Activated CD4-positive, CD25-positive, alpha-beta regulatory T cell (primary cell): ENCODE data around the gene MTRF1.
A peak's percentile ranks its signal among the peaks of the same experiment; 100 is the strongest.
"Not testable (repeated sequence)": the region's sequence is repeated elsewhere in the genome, so short reads cannot be mapped to it uniquely, and the experiment has no call there.

Source experiments
- DNase-seq, 4 experiments: peaks; one replicate each; lab custom pipeline; 2025; lab: John Stamatoyannopoulos, UW

MTRF1 gene

DNA sequence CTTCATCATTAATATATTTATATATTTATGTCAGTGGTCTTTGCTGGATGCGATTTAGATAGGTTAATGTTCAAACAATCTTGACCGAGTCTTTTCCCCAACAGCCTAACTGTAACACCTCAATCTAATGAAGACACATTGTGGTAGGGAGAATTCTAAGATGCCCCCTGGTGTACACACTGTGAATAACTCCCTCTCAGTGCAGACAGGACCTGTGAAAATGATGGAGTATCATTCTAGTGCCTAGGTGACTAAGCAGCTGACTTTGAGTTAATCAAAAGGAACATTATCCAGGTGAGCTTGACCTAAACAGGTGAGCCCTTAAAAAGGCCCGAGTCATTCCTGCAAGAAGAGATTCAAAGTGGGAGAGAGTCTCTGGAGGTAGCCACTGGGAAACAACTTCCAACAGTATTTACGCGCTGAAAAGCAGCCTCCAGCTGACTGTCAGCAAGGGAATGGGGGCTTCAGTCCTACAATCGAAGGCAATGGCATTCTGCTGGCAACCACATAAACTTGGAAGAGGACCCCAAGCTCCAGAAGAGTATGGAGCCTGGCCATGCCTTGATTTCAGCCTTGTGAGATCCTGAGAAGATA, 41.0 kb downstream of the MTRF1 start:
- DNase-seq: peak in 3 of 4 experiments; percentile 1 to 29 (median 9)

- no peak for DNase-seq
Observed at GRCh38 chr13:41220401-41220800, 43.0 kb downstream of the MTRF1 start.

DNA sequence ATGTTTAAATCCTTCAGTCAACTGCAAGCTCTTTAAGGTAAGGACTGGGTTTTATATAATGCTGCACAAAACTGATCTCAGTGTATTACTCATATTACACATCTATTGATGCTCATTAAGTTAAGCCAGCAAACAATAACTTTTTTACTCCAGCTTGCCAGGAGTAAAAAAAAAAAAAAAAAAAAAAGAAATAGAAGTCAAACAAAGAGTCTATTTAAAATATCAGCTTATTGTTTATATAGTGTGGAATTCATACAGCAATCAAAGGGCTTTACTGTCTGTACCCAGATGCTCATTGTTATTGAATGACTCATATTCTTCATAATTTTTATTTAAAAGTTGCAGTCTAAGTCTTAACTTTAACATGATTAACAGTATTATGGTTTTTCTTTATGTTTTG, 47.2 kb downstream of the MTRF1 start:
- no peak for DNase-seq

DNA sequence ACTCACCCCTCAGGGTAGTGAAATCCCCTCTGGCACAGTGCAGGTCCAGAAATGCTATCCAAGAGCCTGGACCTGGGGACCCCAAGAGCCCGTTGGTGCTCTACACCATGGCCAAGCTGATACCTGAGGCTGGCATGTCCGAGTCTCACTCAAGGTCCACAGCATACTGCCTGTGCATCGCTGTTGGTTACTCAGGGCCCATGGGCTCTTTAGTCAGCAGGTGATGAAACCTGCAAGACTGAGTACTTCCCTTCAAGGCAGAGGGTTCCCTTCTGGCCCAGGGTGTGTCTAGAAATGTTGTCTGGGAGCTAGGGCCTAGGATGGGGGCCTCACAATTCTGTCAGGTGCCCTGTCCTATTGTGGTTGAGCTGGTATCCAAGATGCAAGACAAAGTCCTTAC, 49.5 kb downstream of the MTRF1 start:
- no peak for DNase-seq

DNA sequence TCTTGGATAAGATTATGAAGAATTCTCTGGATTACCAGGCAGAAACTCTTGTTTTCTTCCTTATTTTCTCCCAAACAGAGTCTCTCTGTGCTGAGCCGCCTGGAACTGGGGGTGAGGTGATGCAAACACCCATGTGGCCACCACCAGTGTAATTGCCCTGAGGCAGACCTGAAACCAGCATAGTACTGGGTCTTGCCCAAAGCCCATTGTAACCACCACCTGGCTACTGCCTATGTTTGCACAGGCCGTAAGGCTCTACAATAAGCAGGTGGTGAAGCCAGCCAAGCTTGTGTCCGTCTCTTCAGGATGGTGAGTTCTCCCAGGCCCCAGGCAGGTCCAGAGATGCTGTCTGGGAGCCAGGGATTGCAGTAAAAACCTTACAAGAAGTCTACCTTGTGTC, 50.1 kb downstream of the MTRF1 start:
- no peak for DNase-seq

DNA sequence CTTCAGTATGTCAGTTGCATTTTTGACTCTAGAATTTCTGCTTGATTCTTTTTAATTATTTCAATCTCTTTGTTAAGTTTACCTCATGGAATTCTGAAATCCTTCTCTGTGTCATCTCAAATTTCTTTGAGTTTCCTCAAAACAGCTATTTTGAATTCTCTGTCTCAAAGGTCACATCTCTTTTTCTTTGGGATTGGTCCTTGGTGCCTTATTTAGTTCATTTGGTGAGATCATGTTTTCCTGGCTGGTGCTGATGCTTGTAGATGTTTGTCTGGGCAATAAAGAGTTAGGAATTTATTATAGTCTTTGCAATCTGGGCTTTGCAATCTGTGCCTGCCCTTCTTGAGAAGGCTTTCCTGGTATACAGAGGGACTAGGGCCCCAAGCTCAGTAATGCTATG, 50.5 kb downstream of the MTRF1 start:
- no peak for DNase-seq

GRCh38 chr13:41211062-41211461, 52.3 kb downstream of the MTRF1 start:
- no peak for DNase-seq

- DNase-seq: no peak
Observed at GRCh38 chr13:41206467-41206866, 56.9 kb downstream of the MTRF1 start.

DNA sequence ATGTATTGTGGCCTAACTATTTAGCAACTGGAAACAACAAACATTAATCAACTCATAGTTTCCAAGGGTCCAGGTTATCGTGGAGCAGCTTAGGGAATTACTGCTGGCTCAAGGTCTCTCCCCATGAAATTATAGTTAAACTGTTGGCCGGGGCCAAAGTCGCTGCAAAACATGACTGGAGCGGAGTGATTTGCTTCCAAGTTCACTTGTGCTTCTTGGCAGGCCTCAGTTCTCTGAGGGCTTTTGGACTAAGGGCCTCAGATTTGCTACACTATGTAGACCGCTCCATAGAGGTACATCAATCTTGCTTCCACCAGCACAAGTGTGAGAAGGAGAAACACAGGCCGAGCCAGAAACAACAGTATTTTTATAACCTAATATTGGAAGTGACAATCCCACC, 59.6 kb downstream of the MTRF1 start:
- no peak for DNase-seq

DNA sequence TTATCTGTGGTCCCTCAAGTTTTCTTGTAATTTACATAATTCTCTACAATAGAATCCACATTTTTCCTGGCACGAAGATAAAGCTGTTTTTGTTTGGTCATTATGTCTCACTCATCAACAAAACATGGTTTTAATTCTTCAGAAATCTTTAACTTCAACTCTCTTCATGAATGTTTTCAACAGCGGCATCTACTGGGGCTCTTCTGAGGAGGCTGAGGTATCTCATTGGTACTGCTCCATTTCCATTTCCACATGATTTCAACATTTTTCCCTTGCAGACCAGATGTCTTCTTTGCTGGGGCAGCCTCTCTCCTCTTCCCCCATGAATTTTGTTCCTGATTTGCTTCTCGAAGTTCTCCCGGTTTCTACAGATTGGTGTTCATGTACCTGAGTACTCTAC, 63.2 kb downstream of the MTRF1 start:
- no peak for DNase-seq

DNA sequence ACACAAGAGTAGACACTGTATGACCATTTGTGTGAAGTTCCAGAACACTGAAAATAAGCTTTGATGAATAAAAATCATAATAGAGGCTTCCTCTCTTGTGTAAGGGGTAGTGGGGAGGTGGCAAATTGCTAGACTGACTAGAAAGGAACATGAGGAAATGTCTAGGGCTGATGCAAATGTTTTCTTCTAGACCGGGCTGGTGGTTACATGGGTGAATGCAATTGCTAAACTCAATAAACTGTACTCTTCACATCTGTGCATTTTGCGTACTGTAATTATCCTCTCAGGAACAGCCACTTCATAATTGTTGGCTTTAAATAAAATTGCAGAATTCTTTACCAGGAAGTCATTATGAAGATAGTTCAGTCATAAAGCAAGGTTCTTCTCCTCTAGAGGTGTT, 63.9 kb downstream of the MTRF1 start:
- no peak for DNase-seq

GRCh38 chr13:41199079-41199478, 64.3 kb downstream of the MTRF1 start:
- no peak for DNase-seq

- no peak for DNase-seq
Observed at GRCh38 chr13:41196620-41197019, 66.8 kb downstream of the MTRF1 start.

GRCh38 chr13:41196011-41196410, 67.4 kb downstream of the MTRF1 start:
- no peak for DNase-seq

DNA sequence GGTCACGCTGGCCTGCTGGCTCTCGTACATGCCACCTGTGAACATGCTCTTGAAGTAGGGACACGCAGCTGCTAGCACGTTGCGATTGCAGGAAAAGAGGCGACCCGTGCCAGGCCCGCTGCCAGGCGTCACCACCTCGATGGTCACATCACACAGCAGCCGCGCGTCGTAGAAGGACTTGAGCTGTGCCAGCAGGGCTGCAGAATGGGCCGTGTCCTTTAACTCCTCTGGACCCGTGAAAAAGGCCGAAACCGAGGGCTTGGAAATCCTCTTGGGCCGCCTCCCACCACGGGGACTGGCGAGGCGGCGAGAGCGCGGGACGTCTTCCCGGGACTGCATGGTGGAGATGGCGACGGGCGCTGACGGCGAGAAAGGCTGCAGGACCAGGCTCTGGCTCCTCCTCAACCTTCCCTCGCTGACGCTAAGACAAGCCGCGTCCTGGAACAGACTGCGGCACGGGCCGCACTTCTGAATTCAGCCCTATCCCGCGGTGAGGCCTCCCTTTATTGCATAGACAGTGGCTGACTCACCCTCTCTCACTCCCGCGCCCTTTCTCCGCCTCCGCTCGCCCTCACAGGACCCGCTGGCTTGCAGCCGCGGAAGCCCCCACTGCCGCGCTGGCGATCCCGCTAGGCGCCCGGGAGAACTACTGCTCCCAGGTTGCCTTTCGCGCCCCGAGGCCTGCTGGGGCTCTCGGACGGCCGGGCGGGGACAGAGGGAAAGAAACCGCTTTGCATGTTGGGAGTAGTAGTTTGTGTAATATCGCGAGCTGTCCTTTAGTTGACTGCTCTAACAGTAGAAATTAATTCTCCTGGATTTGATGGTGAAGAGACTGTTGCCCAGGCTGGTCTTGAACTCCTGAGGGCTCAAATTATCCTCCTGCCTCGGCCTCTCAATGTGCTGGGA, 69.2 kb downstream of the MTRF1 start, which contains the start of gene KBTBD7:
Gene KBTBD7, minus strand, starts transcription at position 651 of the 906 bp plus-strand sequence. Its CDS starts 312 bp downstream, at position 339.
- peak; percentile 76 to 87 (median 81) for DNase-seq

GRCh38 chr13:41193469-41193868, 69.9 kb downstream of the MTRF1 start:
- no peak for DNase-seq

DNA sequence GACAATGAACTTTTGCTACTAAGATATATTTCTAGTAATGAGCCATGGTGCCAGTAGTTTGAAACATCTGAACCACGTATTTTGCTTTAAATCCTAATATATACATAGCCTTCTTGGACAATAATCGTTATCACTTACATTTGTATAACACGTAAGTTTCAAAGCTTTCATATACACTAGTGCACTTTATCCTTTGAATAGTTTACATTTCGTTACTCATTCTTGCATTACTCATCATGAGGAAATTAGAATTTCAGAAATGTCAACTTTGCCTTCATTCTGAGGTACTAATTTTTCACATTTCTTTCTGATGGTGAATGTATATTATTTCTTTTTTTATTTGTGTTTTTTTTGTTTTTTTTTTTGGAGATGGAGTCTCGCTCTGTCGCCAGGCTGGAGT, 74.8 kb downstream of the MTRF1 start:
- DNase-seq: no peak

DNA sequence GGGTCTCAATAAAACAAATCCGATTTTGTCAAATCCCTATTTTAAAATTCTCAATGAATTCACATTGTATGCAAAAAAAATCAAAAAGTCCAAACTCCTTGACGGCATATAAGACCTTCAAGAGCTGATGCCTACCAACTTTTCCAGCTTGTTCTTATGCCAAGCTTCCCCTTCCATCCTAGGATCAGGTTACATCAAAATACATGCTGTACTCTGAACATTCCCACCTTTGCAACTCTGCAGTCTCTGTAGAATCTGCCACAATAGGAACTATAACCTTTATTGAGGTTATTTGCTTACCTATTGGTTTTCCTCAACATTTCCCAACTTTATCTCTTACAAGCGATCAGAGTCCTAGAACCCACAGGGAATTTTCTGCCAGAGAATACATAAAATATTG, 76.9 kb downstream of the MTRF1 start:
- DNase-seq: no peak

GRCh38 chr13:41182231-41182630, 81.1 kb downstream of the MTRF1 start:
- no peak for DNase-seq

DNA sequence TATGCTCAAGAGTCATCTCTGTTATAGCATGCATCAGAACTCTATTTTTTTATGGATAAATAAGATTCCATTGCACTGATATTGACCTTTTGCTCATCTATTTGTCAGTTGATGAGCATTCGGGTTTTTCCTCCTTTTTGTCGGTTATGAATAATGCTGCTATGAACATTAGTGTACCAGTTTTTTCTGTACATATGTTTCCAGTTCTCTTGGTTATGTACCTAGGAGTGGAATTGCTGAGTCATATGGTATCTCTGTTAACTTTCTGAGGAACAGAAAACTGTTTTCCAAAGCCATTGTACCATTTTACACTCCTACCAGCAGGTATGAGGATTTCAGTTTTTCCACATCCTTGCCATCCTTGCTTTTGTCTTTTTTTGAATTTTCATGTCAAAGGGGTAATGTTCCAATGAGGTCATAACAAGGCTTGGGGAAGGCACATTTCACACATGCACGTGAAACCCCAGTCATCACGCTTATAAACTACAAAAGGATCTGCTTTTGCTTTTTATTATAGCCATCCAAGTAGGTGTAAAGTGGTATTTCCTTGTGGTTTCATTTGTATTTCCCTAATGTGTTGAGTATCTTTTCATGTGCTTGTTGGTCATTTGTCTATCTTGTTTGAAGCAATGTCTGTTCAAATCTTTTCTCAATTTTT, 83.7 kb downstream of the MTRF1 start:
- no peak for DNase-seq

- no peak for DNase-seq
Observed at GRCh38 chr13:41178040-41178439, 85.3 kb downstream of the MTRF1 start.

- no peak for DNase-seq
Observed at GRCh38 chr13:41177616-41178015, 85.8 kb downstream of the MTRF1 start.

GRCh38 chr13:41175576-41175975, 87.8 kb downstream of the MTRF1 start:
- DNase-seq: not testable (repeated sequence)
